MM.1S (cell line): ENCODE results near the gene TMTC2.

Experiments used
- DNase-seq: peaks from one replicate; pipeline ENCODE4 v3.0.0-alpha.2; 2015
- H2AFZ ChIP-seq: fragments of 300-600 bp; sonication (generic); 2 replicates; pipeline ENCODE4 v1.6.0; 2016; ENCODE audit warnings: antibody characterized with exemption, low read length
- H3F3A ChIP-seq: fragments of 300-600 bp; sonication (generic); 2 replicates; pipeline ENCODE4 v1.6.1; 2016; ENCODE audit warnings: mild to moderate bottlenecking, antibody characterized with exemption, low read length, moderate library complexity, mixed read lengths; ENCODE audit not compliant: insufficient read depth
- H3K27ac ChIP-seq: fragments of 300-600 bp; sonication (generic); 2 replicates; pipeline ENCODE4 v1.5.1; 2016; ENCODE audit warnings: mild to moderate bottlenecking, low read length
- H3K27me3 ChIP-seq: fragments of 300-600 bp; sonication (generic); replicated peaks from 2 replicates; pipeline ENCODE4 v1.6.0; 2016; ENCODE audit warnings: low read length; ENCODE audit not compliant: insufficient read depth
- H3K36me3 ChIP-seq: fragments of 300-600 bp; sonication (generic); replicated peaks from 2 replicates; pipeline ENCODE4 v1.6.1; 2016; ENCODE audit warnings: mild to moderate bottlenecking, low read length, mixed read lengths; ENCODE audit not compliant: insufficient read depth
- H3K4me1 ChIP-seq: fragments of 300-600 bp; sonication (generic); 2 replicates; pipeline ENCODE4 v1.6.1; 2016; ENCODE audit warnings: low read length, mixed read lengths
- H3K4me2 ChIP-seq: fragments of 300-600 bp; sonication (generic); 2 replicates; pipeline ENCODE4 v1.6.0; 2016; ENCODE audit warnings: low read depth, low read length
- H3K4me3 ChIP-seq: fragments of 300-600 bp; sonication (generic); 2 replicates; pipeline ENCODE4 v1.5.1; 2016; ENCODE audit warnings: low read length, mixed read lengths
- H3K79me2 ChIP-seq: fragments of 300-600 bp; sonication (generic); 2 replicates; pipeline ENCODE4 v1.6.1; 2016; ENCODE audit warnings: mixed run types, low read length, mixed read lengths
- H3K9ac ChIP-seq: fragments of 300-600 bp; sonication (generic); 2 replicates; pipeline ENCODE4 v1.6.1; 2016; ENCODE audit warnings: low read length, mixed read lengths
- H3K9me2 ChIP-seq: fragments of 300-600 bp; sonication (generic); replicated peaks from 2 replicates; pipeline ENCODE4 v1.6.1; 2016; ENCODE audit warnings: mild to moderate bottlenecking, low read length, mixed read lengths; ENCODE audit not compliant: insufficient read depth
- H3K9me3 ChIP-seq: fragments of 300-600 bp; sonication (generic); replicated peaks from 2 replicates; pipeline ENCODE4 v1.6.1; 2016; ENCODE audit warnings: mild to moderate bottlenecking, low read length, mixed read lengths; ENCODE audit not compliant: insufficient read depth
- H4K20me1 ChIP-seq: fragments of 300-600 bp; sonication (generic); 2 replicates; pipeline ENCODE4 v1.6.1; 2016; ENCODE audit warnings: mild to moderate bottlenecking, low read length, moderate library complexity, mixed read lengths; ENCODE audit not compliant: insufficient read depth
- CTCF ChIP-seq: fragments of 300-600 bp; sonication (generic); IDR thresholded peaks from 2 replicates; pipeline ENCODE4 v1.5.1; 2016; ENCODE audit warnings: antibody characterized with exemption, low read length, mixed read lengths
- EZH2 ChIP-seq: fragments of 300-600 bp; sonication (generic); optimal IDR thresholded peaks from 2 replicates; pipeline ENCODE3; 2017; ENCODE audit warnings: low read depth, mild to moderate bottlenecking, antibody characterized with exemption, low read length, mixed read lengths
- EZH2phosphoT487 ChIP-seq: fragments of 300-600 bp; sonication (generic); IDR thresholded peaks from 2 replicates; pipeline ENCODE4 v1.6.1; 2018; ENCODE audit warnings: antibody characterized with exemption, low read length

The TMTC2 gene

GRCh38 chr12:83121897-83122622, 435.4 kb downstream of the TMTC2 start:
- H3K27me3 ChIP-seq, result no peaks in the 10 kb centered on the region
- TF ChIP-seq EZH2phosphoT487 (no peak), EZH2 (no peak), CTCF (no peak)
- H3K4me2 ChIP-seq, result no peak overlapping the region

GRCh38 chr12:83122623-83122934, 435.9 kb downstream of the TMTC2 start:
- no peaks in the 10 kb centered on the region for H3K36me3 ChIP-seq
- no peak for TF ChIP-seq EZH2
- TF ChIP-seq CTCF, result no peak
- TF ChIP-seq EZH2phosphoT487, result no peak
- no peaks in the 10 kb centered on the region for H3K9me2 ChIP-seq
- H3K4me1 ChIP-seq, result no peaks in the 10 kb centered on the region
- H3K27me3 ChIP-seq, result no peaks in the 10 kb centered on the region
- H2AFZ ChIP-seq, result no peak overlapping the region
- H3F3A ChIP-seq, result no peaks in the 10 kb centered on the region
- no peak overlapping the region for H3K9ac ChIP-seq
- H3K27ac ChIP-seq, result no peak overlapping the region
- H3K79me2 ChIP-seq, result no peaks in the 10 kb centered on the region
- H4K20me1 ChIP-seq, result no peaks in the 10 kb centered on the region
- H3K4me3 ChIP-seq, result no peak overlapping the region
- H3K4me2 ChIP-seq, result no peak overlapping the region
- no peaks in the 10 kb centered on the region for H3K9me3 ChIP-seq
- DNase-seq, result no peak

More at GRCh38 chr12:83121897-83122622, 435.4 kb downstream of the TMTC2 start:
- no peak overlapping the region for H3K9ac ChIP-seq
- no peak overlapping the region for H2AFZ ChIP-seq
- no peak for DNase-seq
- H3K27ac ChIP-seq, result no peak overlapping the region
- no peaks in the 10 kb centered on the region for H3K79me2 ChIP-seq
- H3F3A ChIP-seq, result no peaks in the 10 kb centered on the region
- no peaks in the 10 kb centered on the region for H3K9me3 ChIP-seq
- no peaks in the 10 kb centered on the region for H3K9me2 ChIP-seq
- H3K4me1 ChIP-seq, result no peaks in the 10 kb centered on the region
- no peaks in the 10 kb centered on the region for H3K36me3 ChIP-seq
- no peak overlapping the region for H3K4me3 ChIP-seq
- no peaks in the 10 kb centered on the region for H4K20me1 ChIP-seq

- Histone ChIP-seq H2AFZ (no peak overlapping the region), H3K4me1 (no peaks in the 10 kb centered on the region), H3K9me3 (no peaks in the 10 kb centered on the region), H3K27me3 (no peaks in the 10 kb centered on the region), H3K4me2 (no peak overlapping the region), H3K79me2 (no peaks in the 10 kb centered on the region), H3F3A (no peaks in the 10 kb centered on the region), H4K20me1 (no peaks in the 10 kb centered on the region), H3K27ac (no peak overlapping the region), H3K4me3 (no peak overlapping the region), H3K9me2 (no peaks in the 10 kb centered on the region), H3K9ac (no peak overlapping the region), H3K36me3 (no peaks in the 10 kb centered on the region)
- TF ChIP-seq EZH2, result no peak
- TF ChIP-seq CTCF, result no peak
- TF ChIP-seq EZH2phosphoT487, result no peak
- DNase-seq, result no peak
Measured at GRCh38 chr12:83123039-83123438, 436.3 kb downstream of the TMTC2 start.
